WTC11 (cell line): ENCODE data around the gene NRROS. TPM values are rescaled to one million over a fixed set of nuclear protein-coding genes. Genes with fewer than 3 reads are reported as not detected.

ENCODE experiments used
- ATAC-seq: fragments of 200-7000 bp; cut with Tn5 transposase; 2 replicates; pipeline ENCODE4 v1.10.0; 2021; ENCODE audit warnings: mild to moderate bottlenecking, moderate library complexity
- CTCF ChIA-PET: fragments of 300-600 bp; sonication (Branson Sonifier 250); formaldehyde crosslinking; loops from one replicate; lab custom pipeline; 2021; ENCODE audit warnings: antibody characterized with exemption; lab: Charles Lee
- POLR2A ChIA-PET: fragments of 350-600 bp; sonication (Branson Sonifier 250); formaldehyde crosslinking; loops from one replicate; lab custom pipeline; 2021; ENCODE audit warnings: antibody characterized with exemption; lab: Charles Lee
- DNase-seq: peaks from one replicate; pipeline ENCODE4 v3.0.0; 2021; ENCODE audit warnings: low spot score
- H3K27ac Mint-ChIP-seq: 2 replicates; pipeline ENCODE4 v1.8.0; 2021; ENCODE audit warnings: mixed read lengths
- H3K27me3 Mint-ChIP-seq: 2 replicates; pipeline ENCODE4 v1.8.0; 2021; ENCODE audit warnings: low read depth, mild to moderate bottlenecking, moderate library complexity, mixed read lengths
- H3K36me3 Mint-ChIP-seq: 2 replicates; pipeline ENCODE4 v1.8.0; 2021; ENCODE audit warnings: mixed read lengths
- H3K4me1 Mint-ChIP-seq: 2 replicates; pipeline ENCODE4 v1.8.0; 2022; ENCODE audit warnings: mixed read lengths
- H3K4me3 Mint-ChIP-seq: 2 replicates; pipeline ENCODE4 v1.8.0; 2021; ENCODE audit warnings: mild to moderate bottlenecking, moderate library complexity, mixed read lengths
- H3K9me3 Mint-ChIP-seq: 2 replicates; pipeline ENCODE4 v1.8.0; 2021; ENCODE audit warnings: mixed read lengths
- AFF4 ChIP-seq: sonication (generic); formaldehyde crosslinking; IDR thresholded peaks from 2 replicates; pipeline ENCODE4 v1.8.1; 2023; ENCODE audit warnings: mild to moderate bottlenecking, missing genetic modification reagents, borderline replicate concordance
- ATF2 ChIP-seq: sonication (generic); formaldehyde crosslinking; IDR thresholded peaks from 2 replicates; pipeline ENCODE4 v1.8.1; 2022; ENCODE audit warnings: low read depth, missing genetic modification reagents, borderline replicate concordance
- EMX1 ChIP-seq: fragments of 250-450 bp; sonication (Bioruptor Pico); IDR thresholded peaks from 2 replicates; pipeline ENCODE4 v1.8.0; 2021; ENCODE audit warnings: mild to moderate bottlenecking
- ERG ChIP-seq: fragments of 250-450 bp; sonication (Bioruptor Pico); IDR thresholded peaks from 2 replicates; pipeline ENCODE4 v1.8.0; 2021; ENCODE audit warnings: mild to moderate bottlenecking
- ETV6 ChIP-seq: sonication (generic); formaldehyde crosslinking; IDR thresholded peaks from 2 replicates; pipeline ENCODE4 v1.8.1; 2022; ENCODE audit warnings: mild to moderate bottlenecking, missing genetic modification reagents
- GRHL2 ChIP-seq: fragments of 250-450 bp; sonication (Bioruptor Pico); IDR thresholded peaks from 2 replicates; pipeline ENCODE4 v1.8.0; 2022; ENCODE audit warnings: mild to moderate bottlenecking, moderate library complexity; ENCODE audit not compliant: insufficient replicate concordance, severe bottlenecking
- HMGA2 ChIP-seq: fragments of 250-450 bp; sonication (Bioruptor Pico); IDR thresholded peaks from 2 replicates; pipeline ENCODE4 v1.4.0; 2021; ENCODE audit warnings: mild to moderate bottlenecking, moderate library complexity
- IRF1 ChIP-seq: sonication (generic); formaldehyde crosslinking; IDR thresholded peaks from 2 replicates; pipeline ENCODE4 v1.8.0; 2023; ENCODE audit warnings: missing genetic modification reagents
- MAX ChIP-seq: sonication (generic); formaldehyde crosslinking; IDR thresholded peaks from 2 replicates; pipeline ENCODE4 v1.8.0; 2022; ENCODE audit warnings: mild to moderate bottlenecking, missing genetic modification reagents
- MXD4 ChIP-seq: fragments of 250-450 bp; sonication (Bioruptor Pico); IDR thresholded peaks from 2 replicates; pipeline ENCODE4 v1.8.0; 2021; ENCODE audit warnings: mild to moderate bottlenecking, moderate library complexity, borderline replicate concordance
- NFE2L1 ChIP-seq: sonication (generic); formaldehyde crosslinking; IDR thresholded peaks from 2 replicates; pipeline ENCODE4 v1.8.1; 2023; ENCODE audit warnings: missing genetic modification reagents
- PRDM15 ChIP-seq: sonication (generic); formaldehyde crosslinking; IDR thresholded peaks from 2 replicates; pipeline ENCODE4 v1.8.0; 2022; ENCODE audit warnings: missing genetic modification reagents
- SMAD3 ChIP-seq: sonication (generic); formaldehyde crosslinking; IDR thresholded peaks from 2 replicates; pipeline ENCODE4 v1.8.0; 2022; ENCODE audit warnings: missing genetic modification reagents, mild to moderate bottlenecking, borderline replicate concordance
- ZBTB43 ChIP-seq: sonication (generic); formaldehyde crosslinking; IDR thresholded peaks from 2 replicates; pipeline ENCODE4 v1.8.1; 2023; ENCODE audit warnings: mild to moderate bottlenecking, missing genetic modification reagents
- ZMAT4 ChIP-seq: fragments of 250-450 bp; sonication (Bioruptor Pico); IDR thresholded peaks from 2 replicates; pipeline ENCODE4 v1.9.0; 2021; ENCODE audit warnings: mild to moderate bottlenecking
- ZNF138 ChIP-seq: sonication (generic); formaldehyde crosslinking; conservative IDR thresholded peaks from 2 replicates; pipeline ENCODE4 v1.8.1; 2022; ENCODE audit warnings: mild to moderate bottlenecking, moderate library complexity, missing genetic modification reagents
- ZNF317 ChIP-seq: sonication (generic); formaldehyde crosslinking; IDR thresholded peaks from 2 replicates; pipeline ENCODE4 v1.8.1; 2023; ENCODE audit warnings: low read depth, mild to moderate bottlenecking, moderate library complexity, missing genetic modification reagents, borderline replicate concordance
- ZNF396 ChIP-seq: fragments of 250-450 bp; sonication (Bioruptor Pico); IDR thresholded peaks from 2 replicates; pipeline ENCODE4 v1.8.0; 2021; ENCODE audit warnings: mild to moderate bottlenecking, moderate library complexity, borderline replicate concordance
- ZNF423 ChIP-seq: fragments of 250-450 bp; sonication (Bioruptor Pico); IDR thresholded peaks from 2 replicates; pipeline ENCODE4 v2.1.2; 2022; ENCODE audit warnings: mild to moderate bottlenecking, moderate library complexity
- ZNF512 ChIP-seq: sonication (generic); formaldehyde crosslinking; IDR thresholded peaks from 2 replicates; pipeline ENCODE4 v1.8.1; 2022; ENCODE audit warnings: missing genetic modification reagents, borderline replicate concordance
- total RNA-seq: library from RNA; stranded (reverse); gene quantifications from 3 replicates; pipeline ENCODE4 v1.2.3, GENCODE V29; 2021

NRROS gene
- total RNA-seq, 1 experiment from 2014 or later = 3.1 TPM

GRCh38 chr3:196660381-196661166 lies 21.1 kb downstream of the NRROS start (continued):
- TF ChIP-seq ATF2 (CRISPR knock-in tag) (no peak), ZNF423 (no peak), ZNF512 (CRISPR knock-in tag) (no peak), ZNF138 (CRISPR knock-in tag) (no peak), ERG (CRISPR knock-in tag) (no peak), AFF4 (CRISPR knock-in tag) (no peak), ETV6 (no peak), ZNF317 (CRISPR knock-in tag) (no peak)

- DNase-seq = no peak
- no peaks in the 10 kb centered on the region for H3K9me3 Mint-ChIP-seq
- no peak overlapping the region for H3K27ac Mint-ChIP-seq
- peak; percentile 36 for ATAC-seq
- peaks cover 17% of the 10 kb centered on the region for H3K4me1 Mint-ChIP-seq
- H3K4me3 Mint-ChIP-seq = no peak overlapping the region
- ChIA-PET POLR2A (no interaction called here), CTCF (interaction anchor here (0.7 to 1.3 kb wide), 4 partner anchors 9 to 52 kb away, joined by 3 to 5 read pairs (median 4); no protein-coding TSS in a partner anchor)
- H3K27me3 Mint-ChIP-seq = no peaks in the 10 kb centered on the region
- no peaks in the 10 kb centered on the region for H3K36me3 Mint-ChIP-seq
- TF ChIP-seq GRHL2 (CRISPR knock-in tag) (no peak), HMGA2 (CRISPR knock-in tag) (no peak), SMAD3 (no peak), MXD4 (CRISPR knock-in tag) (no peak), ZNF396 (CRISPR knock-in tag) (no peak), IRF1 (CRISPR knock-in tag) (no peak), ZBTB43 (CRISPR knock-in tag) (no peak), ZMAT4 (CRISPR knock-in tag) (no peak), MAX (CRISPR knock-in tag) (no peak), PRDM15 (CRISPR knock-in tag) (no peak), EMX1 (no peak), NFE2L1 (CRISPR knock-in tag) (no peak)
Observed at GRCh38 chr3:196661400-196661799, 21.9 kb downstream of the NRROS start.
